Gastrocnemius medialis (tissue), 4 donors: ENCODE measurements around the gene GNA15. TPM values are rescaled to one million over a fixed set of nuclear protein-coding genes. Genes with fewer than 3 reads are reported as not detected.

ENCODE experiments used
- ATAC-seq, 2 donors: fragments of 150-250 bp; one replicate each; pipeline ENCODE4 v1.9.1; 2016
- DNase-seq, 2 donors: peaks; one replicate each; pipeline ENCODE4 v3.0.0-alpha.2; 2019
- H3K27ac ChIP-seq, 4 donors: fragments of 200-600 bp; sonication (generic); 1 replicate in 1 of 4; 2 replicates in 3 of 4; pipeline ENCODE4 v1.5.1; 2016 to 2018; ENCODE audit warnings: mild to moderate bottlenecking in 2 of 4, moderate library complexity in 1 of 4
- H3K27me3 ChIP-seq, 3 donors: fragments of 200-600 bp; sonication (generic) in 2 of 3; 1 replicate in 1 of 3; 2 replicates in 2 of 3; pipeline versions ENCODE4 v1.5.1 to v1.6.0; 2016 to 2019; ENCODE audit warnings: mild to moderate bottlenecking in 1 of 3, moderate library complexity in 1 of 3
- H3K36me3 ChIP-seq, 2 donors: fragments of 200-600 bp; sonication (generic) in 1 of 2; one replicate each; pipeline ENCODE4 v1.5.1; 2017 to 2018
- H3K4me1 ChIP-seq, 2 donors: fragments of 200-600 bp; sonication (generic) in 1 of 2; one replicate each; pipeline ENCODE4 v1.5.1; 2016 to 2017; ENCODE audit warnings: mild to moderate bottlenecking in 2 of 2
- H3K4me3 ChIP-seq, 4 donors: fragments of 200-600 bp; sonication (generic) in 3 of 4; 1 replicate in 1 of 4; 2 replicates in 3 of 4; pipeline ENCODE4 v1.5.1; 2016 to 2019; ENCODE audit warnings: mild to moderate bottlenecking in 2 of 4
- H3K9me3 ChIP-seq, 3 donors: fragments of 200-600 bp; sonication (generic) in 2 of 3; 1 replicate in 1 of 3; 2 replicates in 2 of 3; pipeline ENCODE4 v1.5.1; 2016 to 2019
- CTCF ChIP-seq, 5 experiments: fragments of 450-650 bp in 3 of 5; fragments of 200-600 bp in 2 of 5; sonication (generic) in 2 of 5; IDR thresholded peaks in 4 of 5; conservative IDR thresholded peaks in 1 of 5; 1 replicate in 4 of 5; 2 replicates in 1 of 5; pipeline ENCODE4 v1.5.1; 2016 to 2019; ENCODE audit warnings: antibody characterized with exemption in 5 of 5, mild to moderate bottlenecking in 3 of 5, moderate library complexity in 3 of 5
- POLR2A ChIP-seq, 2 donors: fragments of 450-650 bp; IDR thresholded peaks; one replicate each; pipeline ENCODE4 v1.6.1; 2017; ENCODE audit warnings: antibody characterized with exemption in 2 of 2, mild to moderate bottlenecking in 2 of 2, moderate library complexity in 2 of 2
- in situ Hi-C, 4 donors: fragments of 200-750 bp; cut with MboI; loops; one replicate each; pipeline versions ENCODE4 v1.15.0 to v1.8.0; 2017; ENCODE audit warnings: low sequenced_read_pairs in 4 of 4
- intact Hi-C: fragments of 100-400 bp; cut with DNase I; formaldehyde crosslinking; loops from one replicate; pipeline ENCODE4 v1.15.1; 2023; ENCODE audit warnings: low total_unique reads
- total RNA-seq, 4 donors: library from RNA; depleted of rRNA; stranded (reverse); fragments of >200 nt; gene quantifications; one replicate each; pipeline versions ENCODE4 v1.1.0 to v1.2.3, GENCODE V29; 2016

GNA15 gene
- total RNA-seq, 4 donors from 2014 or later = 0.51 to 1.2 (median 0.81) TPM

DNA sequence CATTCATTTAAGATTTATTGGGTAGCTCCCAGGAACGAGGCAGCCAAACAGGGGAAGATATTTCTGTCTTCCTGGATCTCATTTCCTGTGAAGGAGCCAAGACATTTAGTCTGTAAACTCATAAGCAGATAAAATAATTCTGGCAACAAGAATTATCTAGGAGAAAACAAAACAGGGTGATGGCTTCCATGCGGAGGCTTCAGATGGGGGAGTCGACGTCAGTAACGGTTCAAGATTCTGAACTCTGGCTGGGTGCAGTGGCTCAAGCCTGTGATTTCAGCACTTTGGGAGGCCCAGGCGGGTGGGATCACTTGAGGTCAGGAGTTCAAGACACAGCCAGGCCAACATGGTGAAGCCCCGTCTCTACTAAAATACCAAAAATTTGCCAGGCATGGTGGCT is 1.3 kb downstream of the GNA15 start:
- TF ChIP-seq CTCF (IDR thresholded peaks at IDR 0.05 in 4 of 5, conservative IDR thresholded peaks at IDR 0.05 in 1 of 5) = no peak
- no peak for TF ChIP-seq POLR2A (IDR thresholded peaks at IDR 0.05)
- no peaks in the 10 kb centered on the region for H3K36me3 ChIP-seq
- intact Hi-C loops (no loop called here), in situ Hi-C loops (no loop called here)
- no peaks in the 10 kb centered on the region for H3K27me3 ChIP-seq
- H3K4me1 ChIP-seq = no peaks in the 10 kb centered on the region
- ATAC-seq = no peak
- DNase-seq = no peak
- H3K4me3 ChIP-seq = peak overlapping the region in 1 of 4 donors; percentile 40
- H3K9me3 ChIP-seq = no peaks in the 10 kb centered on the region
- no peak overlapping the region for H3K27ac ChIP-seq

GRCh38 chr19:3138268-3138667 is 2.4 kb downstream of the GNA15 start:
- Histone ChIP-seq H3K4me1 (no peaks in the 10 kb centered on the region), H3K36me3 (no peaks in the 10 kb centered on the region), H3K4me3 (no peak overlapping the region), H3K27ac (no peak overlapping the region), H3K27me3 (no peaks in the 10 kb centered on the region), H3K9me3 (no peaks in the 10 kb centered on the region)
- intact Hi-C loops (no loop called here), in situ Hi-C loops (no loop called here)
- no peak for TF ChIP-seq POLR2A (IDR thresholded peaks at IDR 0.05)
- TF ChIP-seq CTCF (IDR thresholded peaks at IDR 0.05 in 4 of 5, conservative IDR thresholded peaks at IDR 0.05 in 1 of 5) = no peak
- DNase-seq (no peak), ATAC-seq (no peak)

GRCh38 chr19:3140667-3141038 is 4.8 kb downstream of the GNA15 start:
- DNase-seq = no peak
- Histone ChIP-seq H3K27me3 (no peaks in the 10 kb centered on the region), H3K27ac (no peak overlapping the region), H3K4me1 (no peaks in the 10 kb centered on the region), H3K36me3 (no peaks in the 10 kb centered on the region), H3K9me3 (no peaks in the 10 kb centered on the region), H3K4me3 (no peak overlapping the region)
- in situ Hi-C loops (no loop called here), intact Hi-C loops (no loop called here)
- TF ChIP-seq POLR2A (IDR thresholded peaks at IDR 0.05) = no peak
- TF ChIP-seq CTCF (IDR thresholded peaks at IDR 0.05 in 4 of 5, conservative IDR thresholded peaks at IDR 0.05 in 1 of 5) = no peak
- no peak for ATAC-seq

GRCh38 chr19:3142292-3142670 is 6.4 kb downstream of the GNA15 start:
- in situ Hi-C loops = no loop called here
- peak in 1 of 2 donors; percentile 33 for ATAC-seq
- intact Hi-C loops = no loop called here
- Histone ChIP-seq H3K9me3 (no peaks in the 10 kb centered on the region), H3K27ac (peak overlapping the region in 3 of 4 donors; percentile 46 to 60 (median 54)), H3K36me3 (no peaks in the 10 kb centered on the region), H3K27me3 (peaks cover 0 to 6% (median 0%) of the 10 kb centered on the region in 3 donors), H3K4me3 (no peak overlapping the region), H3K4me1 (no peaks in the 10 kb centered on the region)
- no peak for DNase-seq
- no peak for TF ChIP-seq CTCF (IDR thresholded peaks at IDR 0.05 in 4 of 5, conservative IDR thresholded peaks at IDR 0.05 in 1 of 5)
- TF ChIP-seq POLR2A (IDR thresholded peaks at IDR 0.05) = no peak

DNA sequence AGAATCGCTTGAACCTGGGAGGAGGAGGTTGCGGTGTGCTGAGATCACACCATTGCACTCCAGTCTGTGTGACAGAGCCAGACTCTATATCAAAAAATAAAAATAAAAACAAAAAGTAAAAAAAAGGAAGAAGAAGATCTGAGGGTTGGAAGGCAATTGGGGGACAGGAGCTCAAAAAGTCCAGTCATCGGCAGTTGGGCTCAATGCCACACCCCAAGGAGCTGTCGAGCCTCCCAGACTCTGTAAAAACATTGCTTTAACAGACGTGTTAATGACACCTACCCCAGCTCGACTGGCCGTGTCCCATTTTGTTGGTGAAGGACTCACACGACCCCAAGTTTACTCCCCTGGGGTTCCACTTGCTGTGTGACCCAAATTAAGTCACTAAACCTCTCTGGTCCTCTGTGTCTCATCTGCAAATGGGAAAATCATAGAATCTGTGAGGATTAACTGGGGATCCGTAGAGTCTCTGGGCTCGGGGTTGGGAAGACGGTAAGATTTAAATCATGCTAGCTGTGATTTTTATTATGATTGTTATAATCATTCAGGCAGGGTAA is 7.0 kb downstream of the GNA15 start:
- intact Hi-C loops = no loop called here
- H3K27ac ChIP-seq = peak overlapping the region in 2 of 4 donors; percentile 46 to 60
- no peak for DNase-seq

More for the DNA sequence above, 7.0 kb downstream of the GNA15 start:
- in situ Hi-C loops = no loop called here
- TF ChIP-seq CTCF (IDR thresholded peaks at IDR 0.05 in 4 of 5, conservative IDR thresholded peaks at IDR 0.05 in 1 of 5) = no peak
- no peak for TF ChIP-seq POLR2A (IDR thresholded peaks at IDR 0.05)
- ATAC-seq = no peak
- H3K9me3 ChIP-seq = no peaks in the 10 kb centered on the region
- H3K27me3 ChIP-seq = peaks cover 0 to 6% (median 0%) of the 10 kb centered on the region in 3 donors
- H3K4me3 ChIP-seq = no peak overlapping the region
- H3K4me1 ChIP-seq = no peaks in the 10 kb centered on the region
- no peaks in the 10 kb centered on the region for H3K36me3 ChIP-seq
